HEK293 (cell line): ENCODE data around the gene TJP3.

Experiments
- CTCF ChIP-seq: fragments of 450-650 bp; formaldehyde crosslinking; IDR thresholded peaks from 2 replicates; pipeline ENCODE4 v1.5.1; 2016; ENCODE audit warnings: missing biosample characterization, missing genetic modification characterization
- ELK4 ChIP-seq: IDR thresholded peaks from 2 replicates; pipeline ENCODE4 v1.6.1; 2011; ENCODE audit warnings: mild to moderate bottlenecking, low read depth, low read length, borderline replicate concordance
- GFI1B ChIP-seq: fragments of 450-650 bp; formaldehyde crosslinking; IDR thresholded peaks from 2 replicates; pipeline ENCODE4 v1.5.1; 2016; ENCODE audit warnings: missing biosample characterization, missing genetic modification characterization
- YY1 ChIP-seq: fragments of 450-650 bp; formaldehyde crosslinking; IDR thresholded peaks from 2 replicates; pipeline ENCODE4 v1.5.1; 2018; ENCODE audit warnings: missing biosample characterization, missing genetic modification characterization
- ZFP3 ChIP-seq: fragments of 450-650 bp; formaldehyde crosslinking; IDR thresholded peaks from 2 replicates; pipeline ENCODE4 v1.5.1; 2016; ENCODE audit warnings: low read depth, missing biosample characterization, missing genetic modification characterization
- ZNF404 ChIP-seq: fragments of 450-650 bp; formaldehyde crosslinking; IDR thresholded peaks from 2 replicates; pipeline ENCODE4 v1.5.1; 2017; ENCODE audit warnings: missing biosample characterization, missing genetic modification characterization
- ZNF423 ChIP-seq: fragments of 450-650 bp; formaldehyde crosslinking; IDR thresholded peaks from 2 replicates; pipeline ENCODE4 v1.5.1; 2016; ENCODE audit warnings: missing biosample characterization, missing genetic modification characterization
- ZNF548 ChIP-seq: fragments of 450-650 bp; formaldehyde crosslinking; IDR thresholded peaks from 2 replicates; pipeline ENCODE4 v1.5.1; 2016; ENCODE audit warnings: missing biosample characterization, missing genetic modification characterization
- ZNF639 ChIP-seq: fragments of 450-650 bp; formaldehyde crosslinking; IDR thresholded peaks from 2 replicates; pipeline ENCODE4 v1.5.1; 2016; ENCODE audit warnings: missing biosample characterization, missing genetic modification characterization

- no peak for TF ChIP-seq ZFP3
- TF ChIP-seq CTCF (tag by site-specific recombination): no peak
- TF ChIP-seq ZNF548 (tag by site-specific recombination): no peak
- no peak for TF ChIP-seq ZNF404 (tag by site-specific recombination)
- TF ChIP-seq ZNF423: no peak
- TF ChIP-seq ZNF639: no peak
- TF ChIP-seq YY1 (tag by site-specific recombination): no peak
- TF ChIP-seq ELK4: no peak
- no peak for TF ChIP-seq GFI1B (tag by site-specific recombination)
Observed at GRCh38 chr19:3745363-3746045, 37.3 kb downstream of the TJP3 start.
